Esophagus mucosa (tissue), 1 donor: ENCODE measurements around the gene RBMS2. TPM values are rescaled to one million over a fixed set of nuclear protein-coding genes. Genes with fewer than 3 reads are reported as not detected.

Source experiments
- ATAC-seq: fragments of 200-7000 bp; cut with Tn5 transposase; one replicate; pipeline ENCODE4 v1.9.1; 2020
- total RNA-seq: library from RNA; stranded (reverse); gene quantifications from one replicate; pipeline ENCODE4 v1.2.4, GENCODE V29; 2023
- donor health status: DM: yes; HTN: yes; CAD: no.

The RBMS2 gene
- total RNA-seq, 1 donor from 2014 or later, result 11.3 TPM

DNA sequence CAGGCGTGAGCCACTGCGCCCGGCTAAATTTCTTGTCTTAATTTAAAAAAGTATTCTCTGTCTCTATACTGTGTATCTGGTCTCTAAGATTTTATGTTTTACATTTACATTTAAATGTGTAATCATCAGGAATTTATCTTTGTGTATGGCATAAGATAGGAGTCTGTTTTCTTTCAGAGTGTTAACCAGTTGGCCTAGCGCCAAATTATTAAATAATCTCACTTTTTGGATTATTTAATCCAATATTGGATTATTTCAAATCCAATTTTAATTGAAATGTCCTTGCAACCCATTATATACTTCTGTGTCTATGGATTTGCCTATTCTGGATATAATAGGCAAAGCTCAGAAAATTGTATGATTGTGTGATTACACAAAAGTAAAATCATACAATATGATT is 63.5 kb downstream of the RBMS2 start:
- ATAC-seq, result no peak

DNA sequence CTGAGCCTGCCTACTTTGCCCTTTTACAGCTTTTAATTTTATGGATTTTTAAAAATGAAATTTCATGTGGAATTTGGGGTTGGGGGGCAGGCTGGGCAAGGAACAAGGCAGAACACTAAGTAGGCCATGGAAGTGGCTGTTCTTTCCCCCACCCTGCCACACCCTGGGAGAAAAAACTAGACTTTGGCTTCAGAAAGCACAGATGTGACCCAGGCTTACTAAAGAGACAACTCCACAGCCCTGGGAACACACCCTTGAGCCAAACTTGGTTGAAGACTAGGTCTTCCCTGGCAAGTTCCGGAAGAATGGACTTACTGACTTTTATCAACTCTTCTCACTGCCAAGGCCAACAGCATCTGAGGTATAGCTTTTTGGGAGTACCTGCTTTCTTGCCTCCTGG is 68.2 kb downstream of the RBMS2 start:
- ATAC-seq, result no peak

DNA sequence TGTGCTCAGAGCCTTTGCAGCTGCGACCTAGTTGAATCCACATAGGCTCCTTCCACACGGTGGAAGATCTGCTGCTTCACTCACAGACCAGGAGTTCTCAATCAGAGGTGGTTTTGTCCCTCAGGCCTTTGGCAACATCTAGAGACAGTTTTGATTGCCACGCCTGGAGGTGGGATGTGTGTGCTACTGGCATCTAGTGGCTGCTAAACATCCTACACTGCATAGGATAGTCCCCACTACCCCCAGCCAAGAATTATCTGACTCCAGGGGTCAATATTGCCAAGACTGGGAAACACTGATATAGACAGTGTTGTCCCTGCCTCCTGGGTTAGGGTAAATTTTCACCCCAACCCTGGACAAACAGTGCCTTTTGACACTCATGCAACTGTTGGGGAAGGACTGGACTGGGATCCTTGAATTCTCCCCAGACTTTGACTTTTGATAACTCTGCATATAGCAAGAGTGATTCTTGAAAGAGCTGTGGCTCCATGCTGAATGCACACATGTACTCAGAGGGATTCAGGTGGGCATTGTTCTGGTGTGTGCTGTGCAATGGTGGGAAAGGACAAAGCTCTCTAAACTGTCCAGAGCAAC is 68.7 kb downstream of the RBMS2 start:
- peak; percentile 57 for ATAC-seq

DNA sequence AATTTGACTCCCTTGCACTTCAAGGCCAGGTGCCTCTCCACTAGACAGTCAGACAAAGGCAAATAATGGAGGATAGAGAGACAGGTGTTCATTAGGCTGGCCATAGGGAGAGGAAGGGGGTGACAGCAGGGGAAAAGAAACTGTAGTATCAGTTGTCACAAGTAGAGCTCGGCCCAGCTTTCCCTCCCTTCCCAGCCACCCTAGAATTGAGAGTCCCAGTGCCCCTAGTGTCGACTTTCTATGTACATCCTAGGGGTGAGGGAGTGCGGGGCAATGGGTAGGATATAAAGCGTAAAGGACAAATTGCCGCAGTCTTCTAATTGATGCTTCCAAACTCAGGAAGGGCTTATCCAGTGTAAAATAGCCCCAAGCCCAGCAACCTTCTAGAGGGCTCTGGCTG is 69.5 kb downstream of the RBMS2 start:
- no peak for ATAC-seq

DNA sequence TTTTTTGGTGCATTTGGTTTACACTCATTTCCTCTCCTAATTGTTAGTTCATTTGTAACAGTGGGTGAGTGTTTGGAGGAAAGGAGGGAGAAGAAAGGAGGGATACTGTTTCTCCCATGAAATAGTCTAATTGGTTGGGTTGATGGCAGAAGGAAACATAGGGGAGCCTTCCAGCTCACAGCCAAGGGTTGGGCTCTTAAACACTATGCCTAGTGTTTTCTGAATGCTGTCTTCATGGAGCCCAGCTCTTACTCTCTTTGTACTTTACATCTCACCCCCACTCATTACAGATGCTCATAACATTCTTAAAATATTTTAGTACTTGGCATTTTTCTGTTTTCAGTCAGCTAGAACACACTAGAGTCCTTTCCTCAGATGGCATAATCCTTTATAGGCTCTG is 70.3 kb downstream of the RBMS2 start:
- ATAC-seq, result no peak

DNA sequence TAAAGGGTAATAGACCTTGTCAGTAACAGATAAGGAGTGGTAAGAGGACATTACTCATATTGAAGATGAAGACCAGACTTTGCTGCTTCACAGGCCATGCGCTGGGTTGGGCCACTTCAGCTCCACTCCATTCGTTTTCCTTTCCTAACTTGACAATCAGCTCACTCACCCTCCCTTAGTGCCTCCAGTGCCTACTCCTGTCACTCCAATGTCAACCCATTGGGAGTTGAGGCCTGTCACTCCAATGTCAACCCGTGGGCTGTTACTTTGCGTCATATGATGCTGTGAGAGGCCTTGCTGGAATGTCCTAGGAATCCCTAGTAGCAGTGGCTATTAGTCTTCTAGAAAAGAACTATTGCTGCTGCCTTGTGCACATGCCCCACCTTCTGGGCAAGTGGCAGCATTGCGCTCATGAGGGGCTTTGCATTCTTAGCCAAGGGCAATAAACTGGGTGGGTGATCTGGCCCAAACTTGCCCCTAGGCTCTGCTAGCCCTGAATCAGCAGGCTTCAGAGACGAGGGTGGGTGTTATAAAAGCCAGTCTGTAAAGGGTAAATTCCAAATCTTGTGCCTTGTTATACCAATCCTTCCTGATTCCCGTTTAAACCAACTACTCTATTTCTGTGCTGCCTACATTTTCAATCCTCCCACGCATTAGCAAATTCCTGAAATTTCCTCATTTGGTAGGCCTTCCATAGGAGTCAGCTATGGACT is 72.4 kb downstream of the RBMS2 start:
- ATAC-seq, result peak; percentile 53

DNA sequence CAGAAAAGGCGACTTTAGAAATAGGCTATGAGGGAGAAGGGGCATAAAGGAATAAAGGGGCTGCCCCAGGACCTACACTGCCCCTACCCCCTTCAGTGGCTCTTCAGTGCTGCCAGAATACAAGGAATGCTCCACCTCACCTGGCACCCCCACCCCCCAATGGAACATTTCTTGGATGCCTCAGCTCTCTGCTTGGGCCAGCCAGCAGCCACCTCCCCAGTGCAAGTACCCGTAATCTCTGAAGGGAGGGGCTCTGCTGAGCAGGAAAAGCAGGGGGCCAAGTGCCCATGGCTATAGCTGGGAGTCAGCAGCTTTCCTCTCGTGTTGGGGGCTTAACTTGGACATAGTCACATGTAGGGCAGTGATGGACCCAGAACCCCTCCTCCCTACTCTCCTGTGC is 75.2 kb downstream of the RBMS2 start:
- no peak for ATAC-seq

DNA sequence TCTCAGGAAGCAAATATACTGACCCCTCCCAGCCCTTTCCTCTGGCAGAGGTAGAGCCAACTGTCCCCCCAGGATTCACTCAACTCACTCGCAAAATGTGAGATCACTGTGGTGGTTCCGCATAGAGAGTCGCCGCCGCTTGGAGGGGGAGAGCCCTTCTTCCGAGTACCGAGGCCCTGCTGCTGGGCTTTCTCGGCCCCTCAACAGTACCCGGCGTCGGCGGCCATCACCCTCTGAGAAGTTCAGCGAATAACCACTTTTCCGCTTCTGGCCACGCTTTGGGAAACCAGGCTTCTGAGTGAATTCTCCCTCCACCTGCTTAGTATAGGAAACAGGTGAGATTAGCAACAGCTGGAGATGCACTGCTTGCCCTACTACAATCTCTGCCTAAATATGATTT is 77.4 kb downstream of the RBMS2 start:
- ATAC-seq, result no peak

DNA sequence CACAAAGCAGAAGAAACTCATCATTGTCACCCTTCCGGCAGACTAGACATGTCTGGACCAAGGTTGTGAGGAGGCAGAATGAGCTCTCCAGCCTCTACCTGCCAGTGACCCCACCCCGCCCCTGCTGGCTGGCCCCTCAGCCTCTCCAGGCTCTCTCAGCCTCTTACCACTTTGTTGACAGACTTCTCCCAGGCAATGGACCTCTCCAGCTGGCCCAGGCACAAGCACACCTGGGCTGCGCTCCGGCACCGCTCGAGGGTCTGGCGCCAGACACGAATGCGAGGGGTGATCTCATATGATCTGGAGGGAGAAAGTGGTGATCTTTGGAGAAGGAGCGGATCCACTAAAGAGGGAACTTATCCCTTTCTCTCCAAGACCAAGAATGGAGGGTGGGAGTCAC is 78.2 kb downstream of the RBMS2 start:
- ATAC-seq, result no peak

DNA sequence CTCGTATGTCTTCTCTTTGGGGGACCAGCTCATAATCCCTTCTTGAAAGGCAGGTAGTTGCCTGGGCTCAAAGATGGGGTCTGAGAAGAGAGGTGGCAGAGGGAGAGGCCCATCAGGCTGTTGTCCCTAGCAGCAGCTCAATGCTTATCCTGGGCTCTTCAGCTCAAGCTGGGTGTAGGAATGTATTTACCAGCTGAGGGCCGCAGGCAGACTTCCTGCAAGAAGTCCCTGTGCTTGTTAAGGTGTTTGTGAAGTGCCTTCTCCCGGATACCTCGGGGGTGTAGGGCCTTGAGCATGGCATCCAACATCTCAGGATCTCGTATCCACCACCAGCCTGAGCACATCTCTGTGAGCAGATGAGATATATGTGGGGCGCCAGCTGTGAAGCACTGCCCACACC is 79.1 kb downstream of the RBMS2 start:
- ATAC-seq, result no peak

DNA sequence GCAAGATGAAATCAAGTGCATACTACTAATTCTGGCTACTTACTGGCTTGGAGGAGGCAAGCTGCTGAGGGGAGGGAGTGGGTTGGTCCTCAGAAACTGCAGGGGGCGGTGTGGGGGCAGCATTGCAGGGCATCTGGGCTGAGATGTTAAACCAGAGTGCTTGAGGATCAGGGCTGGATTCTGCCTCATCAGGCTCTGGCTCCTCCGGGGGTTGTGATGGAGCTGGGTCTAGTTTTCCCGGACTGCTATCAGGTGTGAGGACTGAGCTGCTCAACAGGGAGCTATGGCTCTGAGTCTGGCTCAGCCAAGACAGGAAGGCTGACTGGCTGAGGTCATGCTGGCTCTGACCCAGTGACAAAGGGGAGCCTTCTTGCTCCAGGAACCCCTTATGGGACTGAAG is 79.9 kb downstream of the RBMS2 start:
- ATAC-seq, result no peak

DNA sequence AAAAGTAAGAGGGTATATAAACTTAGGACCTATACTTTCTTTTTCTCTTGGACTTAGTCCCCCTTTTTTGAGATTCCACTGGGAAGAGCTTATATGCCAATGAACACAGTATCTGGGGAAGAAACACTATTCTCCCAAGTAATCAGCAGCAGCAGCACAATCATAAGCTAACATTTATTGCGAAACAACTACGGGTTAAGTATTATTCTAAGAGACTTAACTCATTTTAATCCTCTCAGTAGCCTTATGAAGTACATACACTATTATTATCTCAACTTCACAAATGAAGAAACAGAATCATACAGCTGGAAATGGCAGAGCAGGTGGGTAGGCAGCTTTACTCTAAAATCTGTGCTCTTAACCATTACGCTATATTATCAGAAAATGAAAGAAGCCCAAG is 80.6 kb downstream of the RBMS2 start:
- ATAC-seq, result no peak

DNA sequence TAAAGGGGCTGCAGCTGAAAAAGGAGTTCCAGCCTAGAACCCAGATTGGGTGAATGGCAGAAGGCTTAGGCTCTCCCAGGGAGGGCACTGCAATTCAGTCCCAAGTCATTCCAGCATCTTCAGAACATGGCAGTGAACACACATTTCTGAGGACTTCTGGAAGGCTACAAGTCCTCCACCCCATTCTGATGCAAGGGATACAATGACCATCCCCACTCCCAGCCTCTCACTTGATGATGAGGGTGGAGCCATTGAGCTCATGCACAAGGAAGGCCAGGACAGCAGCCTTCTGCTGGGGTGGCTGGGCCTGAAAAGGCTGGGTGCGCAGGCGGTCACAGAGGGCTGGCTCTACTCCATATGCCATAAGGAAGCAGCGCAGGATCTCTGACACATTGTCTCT is 82.7 kb downstream of the RBMS2 start:
- no peak for ATAC-seq

DNA sequence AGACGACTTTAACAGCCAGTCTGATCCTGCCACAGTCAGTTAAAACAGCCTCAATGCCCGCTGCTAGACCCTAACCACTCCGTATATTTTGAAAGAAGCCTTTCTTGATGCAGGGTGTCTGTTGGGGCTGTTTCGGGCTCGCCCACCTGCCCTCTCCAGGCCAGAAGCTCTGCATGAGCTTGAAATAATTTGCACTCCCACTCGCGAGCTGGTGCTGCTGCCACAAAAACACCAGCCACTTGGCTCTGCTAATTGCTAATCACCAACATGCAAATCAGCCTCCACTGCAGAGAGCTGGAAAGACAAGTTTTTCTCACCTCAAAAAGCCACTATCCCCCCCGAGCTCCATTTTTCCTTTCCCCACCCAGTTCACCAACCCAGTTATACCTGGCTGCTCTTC is 93.0 kb downstream of the RBMS2 start:
- no peak for ATAC-seq

DNA sequence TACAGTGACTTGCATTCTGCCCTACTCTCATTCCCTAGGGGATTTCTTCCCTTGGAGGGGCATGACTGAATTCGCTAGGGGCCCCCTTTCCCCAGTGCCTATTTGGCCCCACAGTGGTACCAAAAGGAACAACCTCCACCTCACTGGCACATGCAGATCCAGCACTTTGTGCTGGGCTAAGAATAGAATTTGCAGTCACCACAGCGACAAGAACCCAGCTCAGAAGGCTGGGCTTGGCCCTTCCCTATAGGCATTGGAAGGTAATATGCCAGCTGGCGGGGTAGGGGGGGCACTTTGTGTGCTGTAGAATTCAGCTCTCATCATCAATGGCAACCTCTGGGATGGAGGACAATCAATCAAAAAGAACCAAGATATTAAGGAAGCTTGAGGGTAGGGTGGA is 94.6 kb downstream of the RBMS2 start:
- no peak for ATAC-seq

DNA sequence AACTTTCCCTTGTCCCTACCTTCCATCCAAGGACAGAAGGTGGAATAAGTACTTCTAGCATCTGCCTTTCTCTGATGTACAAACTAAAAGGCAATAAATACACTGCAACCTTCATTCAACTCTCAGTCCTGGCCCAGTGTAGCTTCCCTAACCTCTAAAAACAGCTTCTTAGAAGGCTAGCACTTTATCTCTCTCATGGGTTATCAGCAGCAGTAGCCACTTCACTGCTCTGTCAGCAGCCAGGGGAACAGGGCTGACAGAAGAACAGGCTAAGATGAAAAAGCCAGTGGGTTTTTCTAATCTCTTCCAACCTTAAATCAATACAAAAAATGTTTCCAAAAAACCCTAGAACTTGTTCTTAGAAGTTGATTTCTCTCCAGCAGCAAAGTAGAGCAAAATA is 95.3 kb downstream of the RBMS2 start:
- ATAC-seq, result no peak

DNA sequence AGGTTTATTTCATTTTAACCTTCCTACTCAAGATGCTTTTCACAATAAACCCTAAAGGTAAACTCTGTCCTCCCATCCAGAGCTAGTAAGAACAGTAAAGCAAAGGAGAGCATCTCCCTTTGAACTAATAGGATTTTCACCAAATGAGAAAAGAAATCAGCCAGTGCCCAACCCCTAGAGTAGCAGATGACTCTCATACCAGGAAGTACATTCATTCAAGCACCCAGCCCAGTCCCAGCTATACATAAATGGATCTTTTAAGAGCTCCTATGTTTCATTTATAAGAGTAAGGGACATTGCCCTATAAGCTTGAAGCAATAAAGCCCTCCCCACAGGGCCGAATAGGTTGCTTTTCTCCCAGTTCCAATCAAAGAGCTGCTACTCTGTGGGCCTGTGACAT is 100.9 kb downstream of the RBMS2 start:
- ATAC-seq, result peak; percentile 37

DNA sequence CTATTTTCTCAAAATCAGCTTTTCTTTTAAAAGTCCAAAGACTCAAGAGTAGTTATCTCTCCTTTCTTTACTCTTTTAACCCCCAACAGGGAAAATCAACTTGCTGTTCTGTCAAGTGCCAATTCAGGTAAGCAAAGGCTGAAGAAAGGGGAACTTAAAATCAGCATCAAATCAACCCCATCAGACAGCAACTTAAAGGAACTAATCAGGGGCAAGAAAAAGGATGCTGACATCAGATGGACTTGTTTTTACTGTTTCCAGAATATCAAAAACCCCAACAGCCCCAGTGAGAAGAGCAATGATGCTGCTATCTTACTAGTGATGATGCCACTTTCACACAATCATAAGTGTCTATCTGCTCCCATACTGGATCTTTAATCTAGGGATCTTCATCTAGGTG is 105.1 kb downstream of the RBMS2 start:
- ATAC-seq, result no peak

DNA sequence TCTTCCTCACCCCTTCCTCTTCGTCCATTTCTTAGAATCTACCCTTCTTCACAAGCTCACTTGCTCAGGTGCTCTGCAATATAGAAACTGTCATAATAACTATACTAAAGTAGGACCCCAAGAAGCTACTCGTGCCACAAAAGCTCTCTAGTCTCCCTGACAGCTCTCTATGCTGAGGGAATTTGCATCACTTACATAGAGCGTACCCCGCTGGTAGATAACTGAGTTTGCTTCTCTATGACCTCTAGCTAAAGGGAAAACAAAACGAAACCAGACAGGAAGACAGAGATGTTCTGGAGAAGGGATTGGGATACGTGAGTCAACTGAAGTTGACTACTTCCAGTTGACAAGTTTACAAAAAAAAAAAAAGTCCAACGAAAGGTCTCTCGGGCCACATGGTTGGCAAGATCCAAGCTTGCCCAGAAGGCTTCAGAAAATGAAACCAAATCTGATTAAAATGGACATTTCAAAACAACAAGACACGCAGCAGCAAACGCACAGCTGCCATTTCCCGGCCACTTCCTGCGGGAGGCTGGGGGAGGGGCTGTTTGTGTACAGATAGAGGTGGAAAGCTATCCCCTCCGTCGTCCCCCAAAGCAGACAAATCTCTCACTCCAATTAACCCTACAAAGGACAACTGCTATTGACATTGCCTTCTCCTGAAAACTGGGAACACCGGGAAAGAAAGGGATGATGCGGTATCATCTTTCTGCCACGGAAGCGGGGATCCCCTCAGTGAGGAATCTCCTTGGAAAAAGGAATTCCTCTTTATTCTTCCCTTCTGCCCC is 107.2 kb downstream of the RBMS2 start:
- no peak for ATAC-seq

DNA sequence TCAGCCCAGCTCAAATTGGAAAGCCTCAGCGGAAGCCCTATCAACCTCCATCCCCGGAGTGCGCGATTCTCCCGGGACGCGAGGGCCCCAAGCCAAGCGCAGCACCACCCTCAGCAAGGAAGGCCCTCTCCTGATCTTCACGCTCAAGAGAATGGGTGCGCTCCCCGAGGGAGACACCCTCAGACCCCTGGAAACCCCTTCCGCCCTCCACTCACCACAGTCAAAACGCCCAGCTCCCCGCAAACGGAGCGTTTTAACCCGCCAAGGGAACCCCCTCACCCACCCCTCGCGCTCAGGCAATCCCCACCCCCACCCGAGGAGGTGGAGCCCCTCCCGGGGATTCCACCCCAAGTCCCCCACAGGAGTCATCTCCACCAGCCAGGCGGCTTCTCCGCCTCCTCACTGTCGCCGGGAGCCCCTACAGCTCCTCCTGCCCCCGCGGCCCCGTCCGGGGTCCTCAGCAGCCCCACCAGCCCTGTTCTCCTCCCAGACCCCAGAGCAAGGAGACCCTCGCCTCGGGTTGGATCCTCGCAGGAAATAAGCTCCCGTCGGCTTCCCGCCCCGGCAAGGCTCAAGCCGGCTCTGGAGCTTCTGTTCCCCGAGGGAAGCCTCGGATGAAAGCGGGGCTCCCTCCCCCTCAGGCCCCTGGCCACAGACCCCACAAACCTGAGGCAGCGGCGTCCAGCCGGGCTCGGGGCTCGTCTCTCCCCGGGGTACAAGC is 108.0 kb downstream of the RBMS2 start:
- peak; percentile 12 for ATAC-seq

DNA sequence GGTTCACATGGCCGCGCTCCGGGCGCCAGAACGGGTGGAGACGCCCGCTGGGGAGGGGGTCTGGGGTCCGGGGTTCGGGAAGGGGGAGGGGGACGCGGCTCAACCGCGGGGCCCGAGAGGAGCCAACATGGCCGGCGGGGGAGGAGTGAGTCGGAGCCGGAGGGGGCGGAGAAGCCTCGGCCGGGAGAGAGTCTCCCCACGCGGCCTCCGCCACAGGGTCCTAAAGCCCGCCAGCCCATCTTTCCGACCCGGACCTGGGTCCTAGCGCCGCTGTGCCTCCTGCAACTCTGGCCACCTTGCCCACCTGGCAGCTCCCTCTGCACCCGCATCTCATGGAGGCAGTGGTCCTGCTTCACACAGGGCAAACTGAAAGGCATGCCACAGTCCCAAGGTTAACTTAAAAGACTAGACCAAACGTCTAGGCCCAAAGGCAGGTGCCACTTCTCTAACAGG is 108.6 kb downstream of the RBMS2 start, which contains the start of gene BAZ2A:
BAZ2A (minus strand) TSS at position 147 of the 453 bp plus-strand sequence. CDS start 12,796 bp downstream, outside the sequence.
- peak; percentile 64 for ATAC-seq

DNA sequence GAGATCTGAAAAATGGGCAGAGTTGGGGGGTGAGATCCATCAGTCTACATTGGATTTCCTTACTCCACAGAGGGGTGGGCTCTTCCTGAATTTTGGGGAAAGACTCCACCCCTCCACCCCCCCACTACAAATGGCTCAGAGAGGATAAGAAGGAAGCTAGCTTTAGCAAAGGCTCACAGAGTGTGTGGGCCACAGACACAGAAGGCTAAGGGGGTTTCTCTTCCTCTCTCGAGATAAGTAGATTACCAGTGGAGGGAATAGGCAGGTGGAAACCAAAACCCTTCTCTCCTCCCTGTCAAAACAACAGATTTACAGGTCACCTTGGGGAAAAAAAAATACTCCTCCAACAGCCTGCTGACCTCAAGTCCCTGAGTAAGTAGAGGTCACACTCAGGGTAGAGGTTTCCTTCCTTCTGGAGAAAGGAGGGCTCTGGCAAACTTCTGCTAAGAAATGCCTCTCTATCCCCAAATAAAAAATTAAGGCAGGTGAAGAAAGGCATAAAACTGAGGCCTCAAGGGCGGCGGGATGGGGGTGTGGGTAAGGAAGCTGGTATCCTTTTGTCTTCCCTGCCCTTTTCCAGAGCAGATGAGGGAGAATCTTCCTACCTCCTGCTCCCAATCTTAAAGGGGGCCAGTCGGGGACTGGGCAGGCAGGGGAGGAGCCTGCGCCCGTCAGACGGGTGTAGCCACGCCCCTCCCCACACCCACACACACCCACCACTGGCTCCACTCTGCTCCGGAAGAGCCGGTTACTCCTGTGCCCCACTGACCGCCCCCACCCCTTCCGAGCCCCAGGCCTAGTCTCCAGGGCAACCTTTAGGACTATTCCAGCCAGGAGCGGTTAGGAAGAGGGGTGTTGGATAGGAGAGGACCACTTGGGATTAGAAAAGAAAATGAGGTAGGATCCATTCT is 110.4 kb downstream of the RBMS2 start:
- peak; percentile 41 for ATAC-seq
